Mucosa of rectum (tissue), 2 donors: ENCODE measurements around the gene TRIP10.
"Not testable (repeated sequence)": the region's sequence is repeated elsewhere in the genome, so short reads cannot be mapped to it uniquely, and the experiment has no call there.

ENCODE experiments used
- H3K27ac ChIP-seq, 2 donors: one replicate each; pipeline ENCODE4 v1.7.0; 2013; ENCODE audit warnings: inconsistent platforms in 2 of 2, low read depth in 2 of 2, low read length in 2 of 2
- H3K27me3 ChIP-seq, 2 donors: one replicate each; pipeline ENCODE4 v1.7.0; 2013; ENCODE audit warnings: low read length in 2 of 2; ENCODE audit not compliant: control insufficient read depth in 2 of 2, insufficient read depth in 2 of 2
- H3K36me3 ChIP-seq, 2 donors: one replicate each; pipeline ENCODE4 v1.7.0; 2013; ENCODE audit warnings: low read length in 2 of 2; ENCODE audit not compliant: control insufficient read depth in 2 of 2, insufficient read depth in 2 of 2
- H3K4me1 ChIP-seq, 2 donors: one replicate each; pipeline ENCODE4 v1.7.0; 2013; ENCODE audit warnings: low read length in 2 of 2, mild to moderate bottlenecking in 1 of 2; ENCODE audit not compliant: control insufficient read depth in 2 of 2, insufficient read depth in 2 of 2
- H3K4me3 ChIP-seq, 2 donors: one replicate each; pipeline ENCODE4 v1.7.0; 2013; ENCODE audit warnings: low read length in 2 of 2
- H3K9ac ChIP-seq, 2 donors: one replicate each; pipeline ENCODE4 v1.7.0; 2013; ENCODE audit warnings: low read length in 2 of 2, low read depth in 1 of 2, mild to moderate bottlenecking in 1 of 2
- H3K9me3 ChIP-seq, 2 donors: one replicate each; pipeline ENCODE4 v1.7.0; 2013; ENCODE audit warnings: low read length in 2 of 2; ENCODE audit not compliant: control insufficient read depth in 2 of 2
- donor health status: healthy.
- donor health status: Normal muscosa, but diverticular disease.

The TRIP10 gene

DNA sequence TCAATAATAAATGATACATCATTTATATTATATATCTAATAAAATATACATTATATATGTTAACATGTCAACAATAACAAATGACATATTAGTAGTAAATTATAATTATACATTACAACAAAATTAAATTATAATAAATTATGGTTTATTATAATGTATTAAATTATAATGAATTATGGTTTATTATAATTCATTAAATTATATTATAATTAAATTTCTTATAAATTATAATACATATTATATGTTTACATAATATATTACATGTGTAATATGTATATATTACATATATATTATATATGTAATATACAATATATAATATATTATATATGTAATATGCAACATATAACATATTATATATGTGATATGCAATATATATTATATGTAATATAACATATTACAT is 39.5 kb upstream of the TRIP10 start:
- Histone ChIP-seq H3K4me3 (no peak overlapping the region), H3K36me3 (no peaks in the 10 kb centered on the region), H3K27ac (no peak overlapping the region), H3K9ac (no peak overlapping the region), H3K27me3 (no peaks in the 10 kb centered on the region), H3K4me1 (no peaks in the 10 kb centered on the region), H3K9me3 (no peaks in the 10 kb centered on the region)

DNA sequence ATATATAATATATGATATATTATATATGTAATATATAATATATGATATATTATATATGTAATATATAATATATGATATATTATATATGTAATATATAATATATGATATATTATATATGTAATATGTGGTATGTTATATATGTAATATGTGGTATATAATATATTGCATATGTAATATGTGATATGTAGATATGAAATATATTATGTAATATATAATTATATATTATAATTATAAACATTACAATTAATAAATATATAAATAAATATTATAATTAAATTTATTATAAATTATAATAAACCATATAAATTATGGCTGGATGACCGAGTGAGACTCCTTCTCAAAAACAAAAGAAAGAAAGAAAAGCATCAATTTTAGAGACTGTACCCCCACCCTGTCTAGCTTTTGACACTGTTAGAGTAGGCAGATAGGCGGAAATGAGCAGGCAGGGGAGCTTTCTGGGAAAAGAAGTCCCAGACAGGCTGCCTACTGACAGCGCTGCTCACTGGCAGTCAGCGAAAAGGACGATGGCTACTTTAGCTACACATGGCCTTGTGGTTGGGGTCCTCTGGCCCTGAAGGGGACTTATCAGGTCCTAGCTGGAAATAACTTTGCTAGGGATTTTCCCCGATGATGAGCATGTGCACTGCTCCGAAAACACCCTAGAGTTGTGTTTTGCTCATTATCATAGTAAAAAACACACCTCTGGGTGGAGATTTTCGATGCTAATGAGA is 38.7 kb upstream of the TRIP10 start:
- Histone ChIP-seq H3K9ac (no peak overlapping the region), H3K4me1 (no peaks in the 10 kb centered on the region), H3K9me3 (no peaks in the 10 kb centered on the region), H3K4me3 (no peak overlapping the region), H3K36me3 (no peaks in the 10 kb centered on the region), H3K27ac (no peak overlapping the region), H3K27me3 (no peaks in the 10 kb centered on the region)

DNA sequence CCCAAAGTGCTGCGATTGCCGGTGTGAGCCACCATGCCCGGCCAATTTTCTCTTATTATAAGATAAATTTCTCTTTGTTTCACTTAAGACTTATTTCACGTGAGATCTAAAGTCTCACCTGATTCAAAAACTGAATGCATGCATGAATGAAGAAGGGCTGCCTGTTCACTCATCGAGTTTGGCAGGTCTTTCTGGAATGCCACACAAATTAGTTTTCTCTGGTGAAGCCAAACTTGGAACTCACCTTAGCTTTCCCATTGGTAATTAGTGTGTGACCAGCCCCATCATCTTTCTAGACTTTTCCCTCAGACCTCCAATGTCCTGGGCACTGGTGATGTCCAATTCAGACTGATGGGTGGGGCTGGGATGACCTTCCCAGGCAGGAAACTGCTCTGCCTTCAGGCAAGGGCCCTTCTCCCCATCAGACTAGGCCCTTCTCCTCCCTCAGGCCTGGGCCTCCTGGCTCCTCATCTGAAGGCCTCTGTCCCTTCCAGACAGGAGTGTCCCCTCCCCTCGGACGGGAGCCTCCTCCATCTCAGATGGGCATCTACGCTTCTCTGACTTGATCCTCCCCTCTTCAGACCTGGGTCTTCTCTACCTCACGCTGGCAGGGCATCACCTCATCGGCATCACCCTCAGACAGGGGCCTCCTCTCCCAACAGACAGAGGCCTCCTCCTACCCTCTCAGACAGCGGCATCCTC is 33.4 kb upstream of the TRIP10 start:
- Histone ChIP-seq H3K36me3 (no peaks in the 10 kb centered on the region), H3K27me3 (peaks cover 0 to 3% of the 10 kb centered on the region in 2 donors), H3K4me1 (no peaks in the 10 kb centered on the region), H3K9ac (no peak overlapping the region), H3K27ac (no peak overlapping the region), H3K4me3 (no peak overlapping the region), H3K9me3 (no peaks in the 10 kb centered on the region)

DNA sequence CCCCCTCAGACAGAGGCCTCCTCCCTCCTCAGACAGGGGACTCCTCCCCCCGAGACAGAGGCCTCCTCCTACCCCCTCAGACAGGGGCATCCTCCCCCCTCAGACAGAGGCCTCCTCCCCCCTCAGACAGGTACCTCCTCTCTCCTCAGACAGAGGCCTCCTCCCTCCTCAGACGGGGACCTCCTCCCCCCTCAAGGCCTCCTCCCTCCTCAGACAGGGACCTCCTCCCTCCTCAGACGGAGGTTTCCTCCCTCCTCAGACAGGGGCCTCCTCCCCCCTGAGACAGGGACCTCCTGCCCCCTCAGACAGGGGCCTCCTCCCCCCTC is 32.9 kb upstream of the TRIP10 start:
- Histone ChIP-seq H3K27ac (no peak overlapping the region), H3K4me3 (no peak overlapping the region), H3K9ac (no peak overlapping the region), H3K9me3 (no peaks in the 10 kb centered on the region), H3K27me3 (peaks cover 0 to 6% of the 10 kb centered on the region in 2 donors), H3K36me3 (no peaks in the 10 kb centered on the region), H3K4me1 (no peaks in the 10 kb centered on the region)

DNA sequence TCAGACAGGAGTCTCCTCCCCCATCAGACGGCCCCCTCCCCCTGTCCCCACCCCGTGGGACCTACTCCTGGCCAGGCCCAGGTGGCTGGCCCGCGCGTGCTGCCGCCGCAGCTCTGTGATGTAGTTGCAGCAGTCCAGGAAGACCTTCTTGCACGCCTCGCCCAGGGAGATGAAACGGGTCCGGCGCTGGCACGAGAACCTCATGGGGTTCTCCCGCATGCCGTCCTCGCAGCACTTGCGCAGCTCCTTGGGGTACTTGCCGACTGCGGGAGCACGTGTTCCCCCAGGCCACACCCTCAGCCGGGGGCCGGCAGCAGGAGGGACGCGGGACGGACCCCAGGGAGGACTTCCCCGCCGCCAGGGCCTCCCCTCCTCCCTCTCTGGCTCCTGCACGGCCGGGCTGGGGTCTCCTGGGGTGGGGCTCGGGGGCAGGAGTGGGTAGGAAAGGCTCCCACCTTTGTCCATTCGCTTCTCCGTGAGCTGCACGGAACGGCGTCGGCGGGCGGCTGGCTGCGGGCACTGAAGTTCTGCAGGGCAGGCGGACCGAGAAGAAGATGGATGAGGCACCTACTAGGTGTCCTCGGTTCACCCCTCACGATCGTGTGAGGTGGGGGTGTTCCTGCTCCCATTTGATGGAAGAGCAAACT is 32.3 kb upstream of the TRIP10 start:
- no peaks in the 10 kb centered on the region for H3K36me3 ChIP-seq
- H3K27ac ChIP-seq, result no peak overlapping the region
- no peak overlapping the region for H3K9ac ChIP-seq
- no peaks in the 10 kb centered on the region for H3K4me1 ChIP-seq
- peaks cover 0 to 8% of the 10 kb centered on the region in 2 donors for H3K27me3 ChIP-seq
- H3K9me3 ChIP-seq, result no peaks in the 10 kb centered on the region
- no peak overlapping the region for H3K4me3 ChIP-seq

DNA sequence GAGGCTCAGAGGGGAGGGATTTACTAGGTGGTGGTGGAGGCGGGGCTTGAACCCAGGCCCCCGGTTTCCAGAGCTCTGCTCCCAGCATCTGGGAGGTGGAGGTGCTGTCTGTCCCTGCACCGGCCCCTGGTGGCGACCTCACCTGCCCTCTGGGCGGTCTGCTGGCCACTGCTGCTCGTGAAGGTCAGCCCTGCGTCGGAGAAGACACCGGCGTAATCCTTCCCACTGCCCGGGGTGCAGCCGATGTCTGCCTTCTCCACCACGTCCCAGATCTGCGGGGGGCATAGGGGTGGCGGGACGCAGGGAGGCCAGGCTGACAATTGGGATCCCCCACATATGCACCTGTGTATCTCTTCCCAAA is 31.8 kb upstream of the TRIP10 start:
- Histone ChIP-seq H3K9me3 (no peaks in the 10 kb centered on the region), H3K4me1 (no peaks in the 10 kb centered on the region), H3K27ac (no peak overlapping the region), H3K27me3 (peaks cover 0 to 8% of the 10 kb centered on the region in 2 donors), H3K36me3 (no peaks in the 10 kb centered on the region), H3K4me3 (no peak overlapping the region), H3K9ac (no peak overlapping the region)

DNA sequence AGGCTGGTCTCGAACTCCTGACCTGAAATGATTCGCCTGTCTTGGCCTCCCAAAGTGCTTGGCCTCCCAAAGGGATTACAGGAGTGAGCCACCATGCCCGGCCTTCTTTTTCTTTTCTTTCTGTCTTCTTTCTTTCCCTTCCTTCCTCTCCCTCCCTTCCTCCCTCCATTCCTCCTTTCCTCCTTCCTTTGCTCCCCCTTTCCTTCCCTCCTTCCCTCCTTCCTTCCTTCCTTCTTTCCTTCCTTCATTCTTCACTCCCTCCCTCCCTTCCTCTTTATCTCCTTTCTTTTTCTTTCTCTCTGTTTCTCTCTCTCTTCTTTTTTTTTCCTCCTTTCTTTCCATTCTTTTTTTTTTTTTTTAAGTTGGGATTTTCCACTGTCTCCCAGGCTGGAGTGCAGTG is 31.1 kb upstream of the TRIP10 start:
- H3K9me3 ChIP-seq, result no peaks in the 10 kb centered on the region
- no peak overlapping the region for H3K4me3 ChIP-seq
- H3K9ac ChIP-seq, result no peak overlapping the region
- H3K4me1 ChIP-seq, result no peaks in the 10 kb centered on the region
- H3K27me3 ChIP-seq, result peaks cover 0 to 8% of the 10 kb centered on the region in 2 donors
- no peaks in the 10 kb centered on the region for H3K36me3 ChIP-seq
- no peak overlapping the region for H3K27ac ChIP-seq

DNA sequence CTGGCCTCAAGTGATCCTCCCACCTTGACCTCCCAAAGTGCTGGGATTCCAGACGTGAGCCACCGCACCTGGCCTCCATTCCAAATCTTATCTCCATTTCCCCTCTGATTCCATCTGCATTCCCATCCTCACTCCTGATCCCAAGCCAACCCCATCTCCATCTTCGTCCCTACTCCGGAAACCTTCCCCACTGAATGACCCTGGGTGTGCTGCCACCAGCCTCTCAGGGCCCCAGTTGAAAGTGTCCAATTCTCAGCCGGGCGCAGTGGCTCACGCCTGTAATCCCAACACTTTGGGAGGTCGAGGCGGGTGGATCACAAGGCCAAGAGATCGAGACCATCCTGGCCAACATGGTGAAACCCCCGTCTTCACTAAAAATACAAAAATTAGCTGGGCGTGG is 30.6 kb upstream of the TRIP10 start:
- H3K27me3 ChIP-seq, H3K27ac ChIP-seq, H3K9ac ChIP-seq, H3K4me1 ChIP-seq, H3K36me3 ChIP-seq, H3K9me3 ChIP-seq, H3K4me3 ChIP-seq: not testable (repeated sequence)

DNA sequence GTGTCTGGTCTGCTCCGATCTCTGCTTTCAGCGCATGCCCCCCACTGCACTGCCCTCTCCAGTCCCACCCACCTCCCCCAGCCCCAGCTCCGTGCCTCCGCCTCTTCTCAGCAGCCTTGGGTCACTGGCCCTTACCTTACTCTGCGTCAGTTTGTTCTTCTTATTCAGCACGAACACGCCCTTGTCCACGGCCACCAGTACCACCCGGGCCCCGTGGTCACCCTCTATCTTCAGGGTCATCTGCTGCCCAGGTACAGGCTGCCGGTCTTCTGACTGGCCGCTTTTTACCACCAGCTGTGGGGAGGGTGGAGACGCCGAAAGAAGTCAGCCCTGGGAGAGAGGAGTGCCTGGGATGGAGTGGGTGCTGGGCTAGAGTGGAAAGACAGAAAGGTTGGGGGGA is 29.9 kb upstream of the TRIP10 start:
- peaks cover 0 to 8% of the 10 kb centered on the region in 2 donors for H3K27me3 ChIP-seq

DNA sequence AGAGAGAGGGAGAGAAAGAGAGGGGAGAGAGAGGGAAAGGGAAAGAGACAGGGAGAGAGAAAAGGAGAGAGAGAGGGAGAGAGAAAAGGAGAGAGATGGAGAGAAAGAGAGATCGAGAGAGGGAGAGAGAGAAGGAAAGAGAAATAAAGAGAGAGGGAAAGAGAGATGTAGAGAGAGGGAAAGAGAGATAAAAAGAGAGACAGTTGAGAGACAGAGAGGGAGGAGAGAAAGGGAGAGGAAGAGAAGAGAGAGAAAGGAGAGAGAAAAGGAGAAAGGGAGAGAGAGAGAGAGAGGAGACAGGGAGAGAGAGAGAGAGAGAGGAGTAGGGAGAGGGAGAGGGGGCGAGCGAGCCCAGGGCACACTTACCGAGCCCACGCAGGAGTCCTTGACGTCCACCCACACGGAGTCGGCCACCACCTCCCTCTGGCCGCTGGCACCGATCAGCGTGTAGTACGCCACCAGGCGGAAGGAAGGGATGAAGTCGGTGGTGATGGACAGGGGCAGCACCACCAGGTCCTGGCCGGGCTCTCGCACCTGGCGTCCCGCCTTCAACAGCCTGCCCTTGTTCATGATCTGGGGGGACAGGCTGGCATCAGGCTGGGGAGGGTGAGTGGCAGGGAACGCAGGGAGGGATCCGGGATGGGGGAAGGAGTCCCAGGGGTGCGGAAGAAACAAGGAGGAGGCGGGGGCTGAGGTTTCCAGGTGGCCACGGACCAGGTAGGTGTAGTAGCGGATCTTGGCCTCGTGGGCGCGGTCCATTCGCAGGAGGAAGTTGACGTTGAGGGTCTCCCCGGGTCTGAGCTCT is 29.0 kb upstream of the TRIP10 start:
- Histone ChIP-seq H3K27ac (no peak overlapping the region), H3K27me3 (peaks cover 0 to 8% of the 10 kb centered on the region in 2 donors), H3K36me3 (no peaks in the 10 kb centered on the region), H3K9ac (no peak overlapping the region), H3K9me3 (no peaks in the 10 kb centered on the region), H3K4me3 (no peak overlapping the region), H3K4me1 (no peaks in the 10 kb centered on the region)

More for the DNA sequence above, 29.9 kb upstream of the TRIP10 start:
- H3K9ac ChIP-seq, result no peak overlapping the region
- no peaks in the 10 kb centered on the region for H3K4me1 ChIP-seq
- H3K9me3 ChIP-seq, result no peaks in the 10 kb centered on the region
- no peak overlapping the region for H3K27ac ChIP-seq
- H3K36me3 ChIP-seq, result no peaks in the 10 kb centered on the region
- no peak overlapping the region for H3K4me3 ChIP-seq
